Adrenal gland (tissue), 5 donors: Measurements from ENCODE around the gene SFXN3.

Experiments
- POLR2A ChIP-seq, 2 donors: fragments of 450-650 bp; IDR thresholded peaks; one replicate each; pipeline ENCODE4 v1.6.1; 2017; ENCODE audit warnings: antibody characterized with exemption in 2 of 2, mild to moderate bottlenecking in 2 of 2, moderate library complexity in 1 of 2
- TF ChIP-seq, protein P1 (sequence below), 6 experiments: fragments of 450-650 bp in 4 of 6; fragments of 200-600 bp in 2 of 6; sonication (generic) in 1 of 6; IDR thresholded peaks; 1 replicate in 5 of 6; 2 replicates in 1 of 6; pipeline versions ENCODE4 v1.5.1 to v1.8.0; 2016 to 2021; ENCODE audit warnings: antibody characterized with exemption in 6 of 6, mild to moderate bottlenecking in 2 of 6, moderate library complexity in 1 of 6
- donor health status: DM: no; HTN: no; CAD: no.

GRCh38 chr10:101035314-101035713 is 4.3 kb downstream of the SFXN3 start:
- TF ChIP-seq POLR2A (IDR thresholded peaks at IDR 0.05), result no peak
- TF ChIP-seq, protein P1, sequence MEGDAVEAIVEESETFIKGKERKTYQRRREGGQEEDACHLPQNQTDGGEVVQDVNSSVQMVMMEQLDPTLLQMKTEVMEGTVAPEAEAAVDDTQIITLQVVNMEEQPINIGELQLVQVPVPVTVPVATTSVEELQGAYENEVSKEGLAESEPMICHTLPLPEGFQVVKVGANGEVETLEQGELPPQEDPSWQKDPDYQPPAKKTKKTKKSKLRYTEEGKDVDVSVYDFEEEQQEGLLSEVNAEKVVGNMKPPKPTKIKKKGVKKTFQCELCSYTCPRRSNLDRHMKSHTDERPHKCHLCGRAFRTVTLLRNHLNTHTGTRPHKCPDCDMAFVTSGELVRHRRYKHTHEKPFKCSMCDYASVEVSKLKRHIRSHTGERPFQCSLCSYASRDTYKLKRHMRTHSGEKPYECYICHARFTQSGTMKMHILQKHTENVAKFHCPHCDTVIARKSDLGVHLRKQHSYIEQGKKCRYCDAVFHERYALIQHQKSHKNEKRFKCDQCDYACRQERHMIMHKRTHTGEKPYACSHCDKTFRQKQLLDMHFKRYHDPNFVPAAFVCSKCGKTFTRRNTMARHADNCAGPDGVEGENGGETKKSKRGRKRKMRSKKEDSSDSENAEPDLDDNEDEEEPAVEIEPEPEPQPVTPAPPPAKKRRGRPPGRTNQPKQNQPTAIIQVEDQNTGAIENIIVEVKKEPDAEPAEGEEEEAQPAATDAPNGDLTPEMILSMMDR (IDR thresholded peaks at IDR 0.05), result no peak
